Endodermal cell (in vitro differentiated cells): ENCODE measurements around the gene MOB3B. TPM values are rescaled to one million over a fixed set of nuclear protein-coding genes. Genes with fewer than 3 reads are reported as not detected.

Experiments used
- DNase-seq: peaks from one replicate; pipeline ENCODE4 v3.0.0-alpha.2; 2017
- H3K27ac ChIP-seq: 2 replicates; pipeline ENCODE4 v1.5.1; 2013; ENCODE audit warnings: mild to moderate bottlenecking, low read depth, low read length, moderate library complexity
- H3K27me3 ChIP-seq: 2 replicates; pipeline ENCODE4 v1.6.1; 2013; ENCODE audit warnings: mild to moderate bottlenecking, low read length, moderate library complexity; ENCODE audit not compliant: insufficient read depth, control insufficient read depth, poor library complexity, severe bottlenecking
- H3K36me3 ChIP-seq: 2 replicates; pipeline ENCODE4 v1.7.0; 2013; ENCODE audit warnings: mild to moderate bottlenecking, low read length, moderate library complexity; ENCODE audit not compliant: control insufficient read depth, insufficient read depth
- H3K4me1 ChIP-seq: one replicate; pipeline ENCODE4 v1.7.0; 2013; ENCODE audit warnings: low read length; ENCODE audit not compliant: control insufficient read depth, insufficient read depth
- H3K4me3 ChIP-seq: 2 replicates; pipeline ENCODE4 v1.5.1; 2013; ENCODE audit warnings: mild to moderate bottlenecking, low read length, moderate library complexity
- H3K9ac ChIP-seq: 2 replicates; pipeline ENCODE4 v1.6.1; 2013; ENCODE audit warnings: mild to moderate bottlenecking, low read length, moderate library complexity; ENCODE audit not compliant: poor library complexity, severe bottlenecking; ENCODE audit errors: extremely low read depth
- H3K9me3 ChIP-seq: 2 replicates; pipeline ENCODE4 v1.6.1; 2013; ENCODE audit warnings: mild to moderate bottlenecking, low read length, moderate library complexity; ENCODE audit not compliant: control insufficient read depth
- H3K27ac Mint-ChIP-seq: 2 replicates; pipeline ENCODE4 v1.8.0; 2020; ENCODE audit warnings: mixed read lengths
- H3K27me3 Mint-ChIP-seq: 2 replicates; pipeline ENCODE4 v1.8.0; 2021; ENCODE audit warnings: mild to moderate bottlenecking, mixed read lengths; ENCODE audit not compliant: insufficient read depth
- H3K36me3 Mint-ChIP-seq: 2 replicates; pipeline ENCODE4 v1.8.0; 2020; ENCODE audit warnings: low read depth, mixed read lengths
- H3K4me1 Mint-ChIP-seq: 2 replicates; pipeline ENCODE4 v1.8.0; 2020; ENCODE audit warnings: mixed read lengths
- H3K4me3 Mint-ChIP-seq: 2 replicates; pipeline ENCODE4 v1.8.0; 2020; ENCODE audit warnings: mild to moderate bottlenecking, moderate library complexity, mixed read lengths
- H3K9me3 Mint-ChIP-seq: 2 replicates; pipeline ENCODE4 v1.8.0; 2020; ENCODE audit warnings: mild to moderate bottlenecking, mixed read lengths
- WGBS, 2 experiments: methylation state at CpG; one replicate each; pipeline versions ENCODE4 v1.1.5 to v1.1.7; 2013; ENCODE audit warnings: missing lambda C conversion rate in 2 of 2, mixed read lengths in 1 of 2; ENCODE audit not compliant: insufficient coverage in 1 of 2, insufficient read length in 1 of 2; 5-methylcytosine and 5-hydroxymethylcytosine counted together
- total RNA-seq, 2 donors: library from RNA; stranded (reverse); fragmentation: NEBNext Ultra II Directional in 1 of 2; extraction: Animal tissue kit (Norgen Biotek cat#: 25700) in 1 of 2; gene quantifications; 2 replicates in 1 of 2; 3 replicates in 1 of 2; pipeline ENCODE4 v1.2.1, GENCODE V29; 2021
- TF ChIP-seq, protein P1 (sequence below): fragments of 200-600 bp; sonication (generic); conservative IDR thresholded peaks from 2 replicates; pipeline ENCODE4 v1.5.0; 2021; ENCODE audit warnings: antibody characterized with exemption, mild to moderate bottlenecking

The MOB3B gene
- total RNA-seq, 2 donors from 2014 or later: 5.6 to 6.2 TPM

DNA sequence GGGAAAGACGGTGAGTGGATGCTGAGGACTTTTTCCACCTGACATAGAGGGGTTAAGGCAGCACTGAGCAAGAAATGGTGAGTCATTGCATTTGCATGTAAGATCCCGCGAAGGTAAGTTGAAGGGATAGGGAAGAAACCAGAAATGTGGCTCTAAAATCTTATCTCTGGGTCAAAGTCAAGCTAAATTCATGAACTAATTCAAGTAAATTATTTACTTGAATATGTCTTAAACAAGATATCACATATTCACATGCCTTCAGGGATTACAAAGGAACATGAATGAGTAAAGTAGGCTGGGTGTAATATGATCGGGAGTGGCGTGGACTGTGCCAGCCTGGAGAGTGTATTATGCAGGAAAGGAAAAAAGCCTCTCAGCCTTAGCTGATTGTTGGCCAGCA is 158.2 kb downstream of the MOB3B start:
- Mint-ChIP-seq H3K27ac (peak overlapping the region; percentile 1), H3K4me1 (peaks cover 33% of the 10 kb centered on the region), H3K4me3 (no peak overlapping the region), H3K9me3 (no peaks in the 10 kb centered on the region), H3K36me3 (no peaks in the 10 kb centered on the region), H3K27me3 (peaks cover 22% of the 10 kb centered on the region)
- Histone ChIP-seq H3K27me3 (peaks cover 14% of the 10 kb centered on the region), H3K4me1 (no peaks in the 10 kb centered on the region), H3K36me3 (no peaks in the 10 kb centered on the region), H3K9me3 (peaks cover 5% of the 10 kb centered on the region), H3K4me3 (no peak overlapping the region), H3K27ac (no peak overlapping the region), H3K9ac (no peak overlapping the region)
- DNase-seq: no peak
- TF ChIP-seq, protein P1, sequence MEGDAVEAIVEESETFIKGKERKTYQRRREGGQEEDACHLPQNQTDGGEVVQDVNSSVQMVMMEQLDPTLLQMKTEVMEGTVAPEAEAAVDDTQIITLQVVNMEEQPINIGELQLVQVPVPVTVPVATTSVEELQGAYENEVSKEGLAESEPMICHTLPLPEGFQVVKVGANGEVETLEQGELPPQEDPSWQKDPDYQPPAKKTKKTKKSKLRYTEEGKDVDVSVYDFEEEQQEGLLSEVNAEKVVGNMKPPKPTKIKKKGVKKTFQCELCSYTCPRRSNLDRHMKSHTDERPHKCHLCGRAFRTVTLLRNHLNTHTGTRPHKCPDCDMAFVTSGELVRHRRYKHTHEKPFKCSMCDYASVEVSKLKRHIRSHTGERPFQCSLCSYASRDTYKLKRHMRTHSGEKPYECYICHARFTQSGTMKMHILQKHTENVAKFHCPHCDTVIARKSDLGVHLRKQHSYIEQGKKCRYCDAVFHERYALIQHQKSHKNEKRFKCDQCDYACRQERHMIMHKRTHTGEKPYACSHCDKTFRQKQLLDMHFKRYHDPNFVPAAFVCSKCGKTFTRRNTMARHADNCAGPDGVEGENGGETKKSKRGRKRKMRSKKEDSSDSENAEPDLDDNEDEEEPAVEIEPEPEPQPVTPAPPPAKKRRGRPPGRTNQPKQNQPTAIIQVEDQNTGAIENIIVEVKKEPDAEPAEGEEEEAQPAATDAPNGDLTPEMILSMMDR: no peak
- 53 to 54% methylated on average over 2 to 5 of the region's 5 CpGs for WGBS, 2 experiments

DNA sequence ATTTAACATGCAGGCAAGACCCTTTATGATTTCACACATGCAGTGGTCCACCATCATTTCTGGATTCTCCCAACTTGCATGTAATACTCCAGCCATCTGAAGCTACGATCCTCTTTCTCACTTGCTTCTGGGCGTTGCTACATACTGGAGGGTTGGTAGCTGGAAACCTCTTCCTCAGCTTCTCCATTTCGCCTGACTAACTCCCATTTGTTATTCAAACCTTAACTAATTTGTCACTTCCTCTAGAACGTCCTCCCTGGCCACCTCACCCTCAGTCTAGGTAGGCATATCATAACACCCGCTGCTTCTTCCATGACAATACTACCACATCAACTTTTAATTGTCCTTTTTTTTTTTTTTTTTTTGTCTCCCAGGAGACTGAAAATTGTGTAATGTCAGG is 160.0 kb downstream of the MOB3B start:
- H3K4me1 Mint-ChIP-seq: peaks cover 36% of the 10 kb centered on the region
- 77 to 79% methylated on average over 4 to 5 of the region's 5 CpGs for WGBS, 2 experiments
- Histone ChIP-seq H3K4me3 (no peak overlapping the region), H3K27me3 (peaks cover 29% of the 10 kb centered on the region), H3K27ac (no peak overlapping the region), H3K9me3 (peaks cover 5% of the 10 kb centered on the region), H3K36me3 (no peaks in the 10 kb centered on the region), H3K9ac (no peak overlapping the region), H3K4me1 (no peaks in the 10 kb centered on the region)
- no peaks in the 10 kb centered on the region for H3K36me3 Mint-ChIP-seq
- peak overlapping the region; percentile 67 for H3K27ac Mint-ChIP-seq
- peak; percentile 75 for DNase-seq
- no peaks in the 10 kb centered on the region for H3K9me3 Mint-ChIP-seq
- no peak overlapping the region for H3K4me3 Mint-ChIP-seq
- TF ChIP-seq, protein P1: no peak
- H3K27me3 Mint-ChIP-seq: peaks cover 31% of the 10 kb centered on the region

DNA sequence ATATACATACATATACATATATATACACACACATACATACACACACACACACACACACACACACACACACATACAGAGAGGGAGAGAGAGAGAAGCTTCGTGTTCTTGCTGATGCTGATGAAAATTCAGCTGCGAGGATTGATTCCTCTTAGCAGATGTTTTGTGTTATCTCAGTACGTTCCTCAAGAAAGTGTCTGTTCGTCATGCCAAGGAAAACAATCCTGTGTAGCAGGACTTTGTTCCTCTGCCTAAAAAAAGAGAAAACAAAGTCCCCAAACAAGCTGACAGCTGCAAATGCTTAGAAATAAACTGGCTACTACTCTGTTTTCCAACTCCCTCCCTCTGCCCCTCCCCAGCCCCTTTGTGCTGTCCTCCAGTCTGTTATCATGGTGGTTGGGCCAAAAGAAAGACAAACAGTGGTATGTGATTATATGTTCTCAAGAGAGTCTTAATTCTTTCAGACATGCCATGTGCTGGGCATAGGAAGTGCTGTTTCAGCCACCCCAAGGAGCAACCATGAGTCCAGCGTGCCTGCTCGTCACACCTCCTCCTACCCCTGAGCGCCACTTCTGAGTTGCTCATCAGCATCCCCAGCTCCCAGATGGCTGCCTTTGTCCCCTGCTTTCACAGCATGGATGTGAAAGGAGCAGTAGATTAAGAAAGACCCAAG is 161.2 kb downstream of the MOB3B start:
- Histone ChIP-seq H3K4me3 (no peak overlapping the region), H3K4me1 (no peaks in the 10 kb centered on the region), H3K9ac (no peak overlapping the region), H3K27ac (no peak overlapping the region), H3K27me3 (peaks cover 29% of the 10 kb centered on the region), H3K36me3 (no peaks in the 10 kb centered on the region), H3K9me3 (peaks cover 5% of the 10 kb centered on the region)
- Mint-ChIP-seq H3K4me3 (peak overlapping the region; percentile 32), H3K36me3 (no peaks in the 10 kb centered on the region), H3K4me1 (peaks cover 36% of the 10 kb centered on the region), H3K27ac (peak overlapping the region; percentile 67), H3K9me3 (no peaks in the 10 kb centered on the region), H3K27me3 (peaks cover 31% of the 10 kb centered on the region)
- peak; percentile 71 for DNase-seq
- WGBS, 2 experiments: 69 to 92% methylated on average over 3 to 7 of the region's 7 CpGs
- TF ChIP-seq, protein P1: no peak
